Measurements from ENCODE around the gene NCCRP1. TPM values are rescaled to one million over a fixed set of nuclear protein-coding genes. Genes with fewer than 3 reads are reported as not detected.

The NCCRP1 gene
- total RNA-seq: 0.72 and 1.3 TPM in 2 replicates

GRCh38 chr19:39196860-39197562 is at the start of gene NCCRP1:
NCCRP1 (plus strand) TSS chr19:39196964; CDS start chr19:39196983, 19 bp downstream.

DNA sequence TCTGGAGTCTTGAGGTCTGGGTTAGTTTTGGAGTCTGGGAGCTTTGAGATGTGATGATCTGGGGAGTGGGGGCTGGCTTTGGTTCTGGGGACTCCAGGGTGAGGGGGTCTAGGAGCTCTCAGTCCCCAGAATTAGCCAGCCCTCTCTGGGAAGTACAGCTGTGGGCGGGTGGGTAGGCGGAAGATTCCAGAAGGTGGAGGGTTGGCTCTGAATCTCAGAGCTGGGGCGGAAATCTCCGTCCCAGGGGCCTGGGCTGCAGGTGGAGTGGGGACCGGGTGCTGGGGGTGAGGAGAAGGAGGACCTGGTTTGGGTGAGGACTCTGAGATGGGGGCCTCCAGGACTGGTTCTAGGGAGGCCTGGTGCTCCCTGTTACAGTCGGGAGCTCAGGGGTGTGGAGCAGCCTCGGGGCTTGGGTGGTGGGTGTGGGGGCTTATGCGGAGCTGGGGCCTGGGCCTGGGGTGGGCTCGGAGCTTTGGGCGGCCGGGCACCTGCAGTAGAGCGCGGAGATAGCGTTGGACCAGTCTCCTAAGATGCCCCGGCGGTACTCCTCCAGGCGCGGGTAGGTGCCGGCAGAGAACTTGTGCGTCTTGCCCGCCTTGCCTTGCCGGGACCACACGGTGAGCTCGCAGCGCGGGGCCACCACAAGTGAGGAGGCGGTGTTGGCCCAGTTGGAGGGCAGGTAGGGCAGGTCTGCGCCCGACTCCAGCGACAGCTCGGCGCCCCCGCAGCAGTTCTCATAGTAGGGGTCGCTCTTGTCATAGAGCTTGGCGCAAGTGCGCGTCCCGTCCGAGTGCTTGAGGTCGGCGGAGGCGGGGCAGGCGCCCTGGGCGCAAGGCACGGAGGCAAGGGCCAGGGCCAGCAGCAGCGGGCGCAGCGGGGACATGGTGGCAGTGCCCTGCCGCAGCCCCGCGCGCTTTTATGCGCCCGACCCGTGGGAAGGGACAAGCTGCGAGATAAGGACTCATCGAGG is 6.9 kb downstream of the NCCRP1 start, which contains the start of gene SYCN:
Gene SYCN, minus strand, starts transcription at position 892 of the 970 bp plus-strand sequence. Its CDS starts 9 bp downstream, at position 883.

GRCh38 chr19:39244410-39245100 is 47.8 kb downstream of the NCCRP1 start, which contains the start of gene IFNL3:
IFNL3 (minus strand) TSS chr19:39245006; CDS start chr19:39244967, 39 bp downstream.

DNA sequence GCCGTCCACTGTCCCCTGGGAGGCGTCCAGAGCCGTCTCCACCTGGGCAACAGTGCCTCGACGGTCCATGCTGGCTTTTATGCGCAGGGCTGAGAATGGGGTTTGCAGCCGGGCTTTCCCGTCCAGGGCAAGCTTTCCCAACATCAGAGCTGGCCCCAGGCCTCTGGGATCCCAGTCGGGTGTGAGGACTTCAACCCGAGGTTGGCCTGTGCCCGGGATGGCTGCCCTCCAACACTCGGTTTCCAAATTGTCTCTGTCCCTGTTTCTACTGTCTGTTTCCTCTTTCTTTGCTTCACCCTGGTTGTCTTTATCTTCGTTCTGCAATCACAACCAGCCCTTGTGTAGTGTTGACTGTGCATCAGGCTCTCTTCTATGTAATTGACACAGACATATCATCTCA is 52.0 kb downstream of the NCCRP1 start, which contains the start of gene IFNL4:
Gene IFNL4, minus strand, starts transcription at position 51 of the 400 bp plus-strand sequence.

Other genes with a start within 250 kb of the NCCRP1 start
- 19.6 and 24.5 TPM in 2 replicates for gene FBXO17, start 221.2 kb upstream of the NCCRP1 start, total RNA-seq
- gene FBXO27, start 164.4 kb upstream of the NCCRP1 start, total RNA-seq: 11.3 and 16.8 TPM in 2 replicates
- 3.0 and 3.7 TPM in 2 replicates for gene ACP7, start 112.6 kb upstream of the NCCRP1 start, total RNA-seq
- 12.6 and 13.7 TPM in 2 replicates for gene PAK4, start 71.2 kb upstream of the NCCRP1 start, total RNA-seq
- not detected in 2 replicates for gene SYCN, start 7.3 kb downstream of the NCCRP1 start, total RNA-seq
- not detected in 2 replicates for gene IFNL3, start 48.0 kb downstream of the NCCRP1 start, total RNA-seq
- not detected in 2 replicates for gene IFNL4, start 51.9 kb downstream of the NCCRP1 start, total RNA-seq
- gene IFNL2, start 71.4 kb downstream of the NCCRP1 start, total RNA-seq: not detected in 2 replicates
- gene IFNL1, start 99.4 kb downstream of the NCCRP1 start, total RNA-seq: not detected in 2 replicates
- gene LRFN1, start 123.9 kb downstream of the NCCRP1 start, total RNA-seq: 0.11 TPM in 1 of 2 replicates, not detected in the other
- gene GMFG, start 139.1 kb downstream of the NCCRP1 start, total RNA-seq: not detected in 2 replicates
- gene SAMD4B, start 145.5 kb downstream of the NCCRP1 start, total RNA-seq: 47.5 and 53.5 TPM in 2 replicates
- 25.3 and 41.4 TPM in 2 replicates for gene PAF1, start 194.1 kb downstream of the NCCRP1 start, total RNA-seq
- 30.9 and 33.6 TPM in 2 replicates for gene MED29, start 194.4 kb downstream of the NCCRP1 start, total RNA-seq
- 37.7 and 60.0 TPM in 2 replicates for gene ZFP36, start 209.9 kb downstream of the NCCRP1 start, total RNA-seq
- 4.1 and 10.5 TPM in 2 replicates for gene PLEKHG2, start 215.7 kb downstream of the NCCRP1 start, total RNA-seq
- gene RPS16, start 239.0 kb downstream of the NCCRP1 start, total RNA-seq: 1,797 and 2,309 TPM in 2 replicates
- gene SUPT5H, start 248.6 kb downstream of the NCCRP1 start, total RNA-seq: 44.0 and 55.0 TPM in 2 replicates